ENCODE measurements around the gene CASKIN2. TPM values are rescaled to one million over a fixed set of nuclear protein-coding genes. Genes with fewer than 3 reads are reported as not detected.
A peak's percentile ranks its signal among the peaks of the same experiment; 100 is the strongest.

Gene CASKIN2
- polyA plus RNA-seq, 3 donors = 0.33 TPM; not detected in 2

DNA sequence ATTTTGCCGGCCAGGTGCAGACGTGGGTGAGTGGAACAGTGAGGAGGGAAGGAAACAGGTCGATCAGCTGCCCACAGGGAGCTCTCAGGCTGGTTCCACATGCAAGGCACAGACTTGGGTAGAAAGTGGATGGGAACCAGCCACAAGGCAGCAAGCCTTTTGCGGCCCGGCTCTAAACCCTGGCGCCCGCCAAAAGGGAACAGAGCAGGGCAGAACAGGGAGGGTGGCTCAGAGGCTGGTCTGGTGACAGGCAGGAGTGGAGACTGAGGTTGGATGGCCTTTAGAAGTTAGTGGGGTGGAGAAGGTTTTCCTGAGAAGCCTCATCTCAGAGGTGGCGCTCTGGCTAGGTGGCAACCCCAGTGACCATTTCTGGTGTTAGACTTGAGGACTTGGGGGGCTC lies 20.5 kb upstream of the CASKIN2 start:
- TF ChIP-seq, protein P1, sequence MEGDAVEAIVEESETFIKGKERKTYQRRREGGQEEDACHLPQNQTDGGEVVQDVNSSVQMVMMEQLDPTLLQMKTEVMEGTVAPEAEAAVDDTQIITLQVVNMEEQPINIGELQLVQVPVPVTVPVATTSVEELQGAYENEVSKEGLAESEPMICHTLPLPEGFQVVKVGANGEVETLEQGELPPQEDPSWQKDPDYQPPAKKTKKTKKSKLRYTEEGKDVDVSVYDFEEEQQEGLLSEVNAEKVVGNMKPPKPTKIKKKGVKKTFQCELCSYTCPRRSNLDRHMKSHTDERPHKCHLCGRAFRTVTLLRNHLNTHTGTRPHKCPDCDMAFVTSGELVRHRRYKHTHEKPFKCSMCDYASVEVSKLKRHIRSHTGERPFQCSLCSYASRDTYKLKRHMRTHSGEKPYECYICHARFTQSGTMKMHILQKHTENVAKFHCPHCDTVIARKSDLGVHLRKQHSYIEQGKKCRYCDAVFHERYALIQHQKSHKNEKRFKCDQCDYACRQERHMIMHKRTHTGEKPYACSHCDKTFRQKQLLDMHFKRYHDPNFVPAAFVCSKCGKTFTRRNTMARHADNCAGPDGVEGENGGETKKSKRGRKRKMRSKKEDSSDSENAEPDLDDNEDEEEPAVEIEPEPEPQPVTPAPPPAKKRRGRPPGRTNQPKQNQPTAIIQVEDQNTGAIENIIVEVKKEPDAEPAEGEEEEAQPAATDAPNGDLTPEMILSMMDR (IDR thresholded peaks at IDR 0.05) = no peak
- Histone ChIP-seq H3K4me1 (ENCODE audit: control insufficient read depth in 1 of 2, insufficient read depth in 2 of 2, low read length in 2 of 2) (peaks cover 0 to under 1% of the 10 kb centered on the region in 2 donors), H2AFZ (ENCODE audit: insufficient read depth, low read depth, low read length, poor library complexity, severe bottlenecking) (no peak overlapping the region), H3K4me2 (replicated peaks; ENCODE audit: extremely low read depth, low read length, poor library complexity, severe bottlenecking) (no peak overlapping the region), H3K9ac (ENCODE audit: insufficient read depth, low read length, poor library complexity, severe bottlenecking) (no peak overlapping the region), H3K27ac (ENCODE audit: low read depth in 1 of 2, low read length in 2 of 2) (no peak overlapping the region), H3K79me2 (ENCODE audit: insufficient read depth, low read length) (no peaks in the 10 kb centered on the region), H3K27me3 (ENCODE audit: control insufficient read depth in 2 of 2, insufficient read depth in 2 of 2, low read length in 2 of 2) (no peaks in the 10 kb centered on the region), H3K9me3 (replicated peaks in 1 of 2; ENCODE audit: control insufficient read depth in 1 of 2, insufficient read depth in 1 of 2, low read length in 2 of 2) (no peaks in the 10 kb centered on the region), H3K36me3 (replicated peaks in 1 of 2; ENCODE audit: control insufficient read depth in 1 of 2, insufficient read depth in 2 of 2, low read length in 2 of 2) (no peaks in the 10 kb centered on the region), H3K4me3 (replicated peaks in 1 of 3; ENCODE audit: low read depth in 2 of 3, low read length in 3 of 3) (no peak overlapping the region), H4K20me1 (ENCODE audit: insufficient read depth, low read length) (no peaks in the 10 kb centered on the region)
- no peak for DNase-seq
- WGBS (ENCODE audit: insufficient coverage) = 88% methylated on average over 7 of the region's 8 CpGs
- Mint-ChIP-seq H3K27ac (peak overlapping the region in 1 of 7 donors; percentile 21), H3K4me3 (no peak overlapping the region), H3K4me1 (peaks cover 8% of the 10 kb centered on the region), H3K27me3 (ENCODE audit: low read depth in 3 of 3) (peaks cover 1 to 14% (median 4%) of the 10 kb centered on the region in 3 donors), H3K36me3 (no peaks in the 10 kb centered on the region), H3K9me3 (no peaks in the 10 kb centered on the region)
- intact Hi-C loops (cut with micrococcal nuclease) = no loop called here

DNA sequence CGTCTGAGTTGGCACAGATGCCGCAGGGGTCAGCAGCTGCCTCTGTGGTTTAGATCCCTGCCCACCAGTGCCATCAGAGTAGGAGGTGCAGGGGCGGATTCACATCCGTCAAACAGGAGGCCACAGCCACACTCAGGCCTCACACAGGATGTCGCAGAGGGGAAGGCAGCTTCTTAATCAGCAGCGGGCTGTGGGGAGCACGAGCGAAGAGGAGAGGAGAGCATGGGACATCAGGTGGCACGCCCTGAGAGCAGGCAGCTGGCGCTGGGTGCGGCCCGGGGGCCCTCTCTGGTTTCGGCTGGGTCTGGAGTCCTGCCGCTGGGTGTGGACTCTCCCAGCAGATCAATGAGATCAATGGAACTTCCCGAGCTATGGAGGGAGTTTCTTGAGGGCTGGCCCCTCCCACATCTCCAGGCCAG lies 19.8 kb upstream of the CASKIN2 start:
- H3K4me2 ChIP-seq (replicated peaks; ENCODE audit: extremely low read depth, low read length, poor library complexity, severe bottlenecking) = no peak overlapping the region
- Mint-ChIP-seq H3K36me3 (no peaks in the 10 kb centered on the region), H3K9me3 (no peaks in the 10 kb centered on the region), H3K27ac (peak overlapping the region in 1 of 7 donors; percentile 26), H3K4me3 (peak overlapping the region in 1 of 2 donors; percentile 37), H3K27me3 (ENCODE audit: low read depth in 3 of 3) (peaks cover 1 to 14% (median 4%) of the 10 kb centered on the region in 3 donors), H3K4me1 (peaks cover 5% of the 10 kb centered on the region)
- WGBS (ENCODE audit: insufficient coverage) = 30% methylated on average over 12 of the region's 15 CpGs
- peak overlapping the region; percentile 21 for H3K9ac ChIP-seq (ENCODE audit: insufficient read depth, low read length, poor library complexity, severe bottlenecking)
- intact Hi-C loops (cut with micrococcal nuclease) = no loop called here
- H3K9me3 ChIP-seq (replicated peaks in 1 of 2; ENCODE audit: control insufficient read depth in 1 of 2, insufficient read depth in 1 of 2, low read length in 2 of 2) = no peaks in the 10 kb centered on the region
- H4K20me1 ChIP-seq (ENCODE audit: insufficient read depth, low read length) = no peaks in the 10 kb centered on the region
- no peak overlapping the region for H3K4me3 ChIP-seq (replicated peaks in 1 of 3; ENCODE audit: low read depth in 2 of 3, low read length in 3 of 3)
- H3K27ac ChIP-seq (ENCODE audit: low read depth in 1 of 2, low read length in 2 of 2) = no peak overlapping the region
- H3K36me3 ChIP-seq (replicated peaks in 1 of 2; ENCODE audit: control insufficient read depth in 1 of 2, insufficient read depth in 2 of 2, low read length in 2 of 2) = no peaks in the 10 kb centered on the region
- no peaks in the 10 kb centered on the region for H3K79me2 ChIP-seq (ENCODE audit: insufficient read depth, low read length)
- peak in 1 of 3 donors; percentile 30 for DNase-seq
- no peak overlapping the region for H2AFZ ChIP-seq (ENCODE audit: insufficient read depth, low read depth, low read length, poor library complexity, severe bottlenecking)
- H3K27me3 ChIP-seq (ENCODE audit: control insufficient read depth in 2 of 2, insufficient read depth in 2 of 2, low read length in 2 of 2) = no peaks in the 10 kb centered on the region
- H3K4me1 ChIP-seq (ENCODE audit: control insufficient read depth in 1 of 2, insufficient read depth in 2 of 2, low read length in 2 of 2) = no peaks in the 10 kb centered on the region
- TF ChIP-seq, protein P1 (IDR thresholded peaks at IDR 0.05) = no peak

Measured in CD14-positive monocyte (primary cell).